ENCODE data around the gene SYT14.
"Not testable (repeated sequence)": the region's sequence is repeated elsewhere in the genome, so short reads cannot be mapped to it uniquely, and the experiment has no call there.

SYT14 gene

GRCh38 chr1:209937996-209938959, at the start of gene SYT14:
Gene SYT14 (plus strand): TSS chr1:209938217. CDS start chr1:209938265, 48 bp downstream.
- TF ChIP-seq, protein P1, sequence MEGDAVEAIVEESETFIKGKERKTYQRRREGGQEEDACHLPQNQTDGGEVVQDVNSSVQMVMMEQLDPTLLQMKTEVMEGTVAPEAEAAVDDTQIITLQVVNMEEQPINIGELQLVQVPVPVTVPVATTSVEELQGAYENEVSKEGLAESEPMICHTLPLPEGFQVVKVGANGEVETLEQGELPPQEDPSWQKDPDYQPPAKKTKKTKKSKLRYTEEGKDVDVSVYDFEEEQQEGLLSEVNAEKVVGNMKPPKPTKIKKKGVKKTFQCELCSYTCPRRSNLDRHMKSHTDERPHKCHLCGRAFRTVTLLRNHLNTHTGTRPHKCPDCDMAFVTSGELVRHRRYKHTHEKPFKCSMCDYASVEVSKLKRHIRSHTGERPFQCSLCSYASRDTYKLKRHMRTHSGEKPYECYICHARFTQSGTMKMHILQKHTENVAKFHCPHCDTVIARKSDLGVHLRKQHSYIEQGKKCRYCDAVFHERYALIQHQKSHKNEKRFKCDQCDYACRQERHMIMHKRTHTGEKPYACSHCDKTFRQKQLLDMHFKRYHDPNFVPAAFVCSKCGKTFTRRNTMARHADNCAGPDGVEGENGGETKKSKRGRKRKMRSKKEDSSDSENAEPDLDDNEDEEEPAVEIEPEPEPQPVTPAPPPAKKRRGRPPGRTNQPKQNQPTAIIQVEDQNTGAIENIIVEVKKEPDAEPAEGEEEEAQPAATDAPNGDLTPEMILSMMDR (IDR thresholded peaks at IDR 0.05; ENCODE audit: low read depth, low read length) = no peak
- peak; percentile 59 to 64 for DNase-seq (ENCODE audit: low read depth in 2 of 2)
- H3K4me3 ChIP-seq (replicated peaks in 1 of 2; ENCODE audit: low read depth in 2 of 2, low read length in 2 of 2) = peak within 1 kb of the TSS; percentile 46 to 69

- H3K4me3 ChIP-seq (replicated peaks in 1 of 2; ENCODE audit: low read depth in 2 of 2, low read length in 2 of 2); DNase-seq (ENCODE audit: low read depth in 2 of 2): not testable (repeated sequence)
Measured at GRCh38 chr1:209888291-209889076, 49.5 kb upstream of the SYT14 start.

GRCh38 chr1:209889077-209889418, 49.0 kb upstream of the SYT14 start:
- no peak overlapping the region for H3K4me3 ChIP-seq (replicated peaks in 1 of 2; ENCODE audit: low read depth in 2 of 2, low read length in 2 of 2)
- no peak for DNase-seq (ENCODE audit: low read depth in 2 of 2)
- TF ChIP-seq, protein P1 (IDR thresholded peaks at IDR 0.05; ENCODE audit: low read depth, low read length) = no peak

- DNase-seq (ENCODE audit: low read depth in 2 of 2) = peak in 1 of 2 donors; percentile 69
- no peak overlapping the region for H3K4me3 ChIP-seq (replicated peaks in 1 of 2; ENCODE audit: low read depth in 2 of 2, low read length in 2 of 2)
- TF ChIP-seq, protein P1 (IDR thresholded peaks at IDR 0.05; ENCODE audit: low read depth, low read length) = no peak
Measured at GRCh38 chr1:209890641-209891330, 47.2 kb upstream of the SYT14 start.

GRCh38 chr1:209893751-209894150, 44.3 kb upstream of the SYT14 start:
- no peak overlapping the region for H3K4me3 ChIP-seq (replicated peaks in 1 of 2; ENCODE audit: low read depth in 2 of 2, low read length in 2 of 2)
- no peak for DNase-seq (ENCODE audit: low read depth in 2 of 2)
- TF ChIP-seq, protein P1 (IDR thresholded peaks at IDR 0.05; ENCODE audit: low read depth, low read length) = no peak

GRCh38 chr1:209895709-209896108, 42.3 kb upstream of the SYT14 start:
- DNase-seq (ENCODE audit: low read depth in 2 of 2) = peak; percentile 52 to 95
- TF ChIP-seq, protein P1 (IDR thresholded peaks at IDR 0.05; ENCODE audit: low read depth, low read length) = no peak
- H3K4me3 ChIP-seq (replicated peaks in 1 of 2; ENCODE audit: low read depth in 2 of 2, low read length in 2 of 2) = no peak overlapping the region
